NCI-H82 (cell line): Measurements from ENCODE around the gene MAP3K4.

Experiments
- DNase-seq: peaks from one replicate; lab custom pipeline; 2025; lab: John Stamatoyannopoulos, UW

The MAP3K4 gene

GRCh38 chr6:161150136-161150535, 158.6 kb downstream of the MAP3K4 start:
- DNase-seq = no peak

DNA sequence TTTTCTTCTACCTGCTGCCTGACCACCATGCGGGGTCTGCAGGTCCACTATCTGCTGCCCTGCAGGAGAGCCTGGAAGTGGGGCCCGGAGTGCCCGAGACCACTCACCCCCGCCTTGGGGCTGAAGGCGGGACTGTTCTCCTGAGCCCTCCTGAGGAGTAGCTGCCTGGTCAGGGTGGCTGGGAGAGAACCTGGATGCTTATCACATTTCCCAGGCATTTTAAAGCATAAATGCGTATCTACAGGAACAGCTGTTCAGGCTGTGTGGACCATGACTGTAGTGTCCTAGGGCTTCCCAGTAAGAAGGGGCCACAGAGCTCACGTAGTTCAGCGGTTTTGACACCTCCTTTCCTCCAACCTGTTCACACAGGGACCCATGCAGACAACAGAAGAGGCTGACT, 159.0 kb downstream of the MAP3K4 start:
- DNase-seq = no peak

GRCh38 chr6:161151059-161151645, 159.6 kb downstream of the MAP3K4 start:
- DNase-seq = no peak

- DNase-seq = no peak
Observed at GRCh38 chr6:161151660-161152526, 160.3 kb downstream of the MAP3K4 start.

DNA sequence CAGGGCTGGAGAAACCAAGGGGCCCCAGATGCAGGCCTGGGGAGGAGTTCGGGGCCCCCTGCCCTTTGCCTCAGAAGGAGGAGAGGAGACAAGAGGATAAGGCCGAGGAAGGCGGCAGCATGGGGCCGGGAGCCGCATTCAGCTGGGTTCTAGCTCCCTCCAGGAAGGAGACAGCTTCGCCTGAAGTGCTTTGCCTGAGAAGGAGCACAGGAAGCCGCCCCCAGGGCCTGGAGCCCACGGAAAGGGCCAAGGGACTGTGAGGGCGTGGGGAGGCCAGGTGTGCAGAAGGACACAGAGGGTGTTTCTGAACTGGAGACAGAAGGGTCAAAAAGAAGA, 160.9 kb downstream of the MAP3K4 start:
- DNase-seq = no peak

DNA sequence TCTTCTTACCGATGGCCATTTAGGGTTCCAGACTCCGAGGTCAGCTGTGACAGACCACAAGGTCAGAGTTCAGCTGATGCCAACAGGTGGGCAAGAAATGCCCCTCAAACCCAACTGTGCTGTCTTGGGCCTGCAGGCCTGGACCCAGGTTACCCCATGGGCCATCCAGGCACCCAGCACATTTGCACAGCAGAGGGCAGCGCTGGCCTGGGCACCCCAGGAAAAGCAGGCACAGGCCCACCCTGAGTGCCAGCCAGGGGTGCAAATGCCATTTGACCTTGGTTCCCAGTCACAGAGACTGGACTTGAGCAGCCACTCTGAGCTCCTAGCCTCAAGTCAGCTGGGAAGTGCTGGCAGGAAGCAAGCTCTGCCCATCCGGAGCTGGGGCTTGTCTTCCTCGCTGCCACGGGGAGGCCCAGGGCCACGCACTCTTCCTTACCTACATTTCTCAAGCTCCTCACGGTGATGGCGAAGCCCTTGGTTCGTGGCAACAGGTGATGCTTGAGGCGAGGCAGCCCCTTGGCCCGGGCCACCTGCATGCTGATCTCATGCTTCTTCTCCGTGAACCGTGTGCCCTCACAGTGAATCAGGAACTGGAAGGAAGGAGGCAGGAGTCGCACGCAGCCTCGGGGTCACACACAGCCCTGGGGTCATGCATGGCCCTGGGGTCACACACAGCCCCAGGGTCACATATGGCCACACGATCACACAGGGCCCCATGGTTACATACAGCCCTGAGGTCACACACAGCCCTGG, 161.5 kb downstream of the MAP3K4 start:
- no peak for DNase-seq

DNA sequence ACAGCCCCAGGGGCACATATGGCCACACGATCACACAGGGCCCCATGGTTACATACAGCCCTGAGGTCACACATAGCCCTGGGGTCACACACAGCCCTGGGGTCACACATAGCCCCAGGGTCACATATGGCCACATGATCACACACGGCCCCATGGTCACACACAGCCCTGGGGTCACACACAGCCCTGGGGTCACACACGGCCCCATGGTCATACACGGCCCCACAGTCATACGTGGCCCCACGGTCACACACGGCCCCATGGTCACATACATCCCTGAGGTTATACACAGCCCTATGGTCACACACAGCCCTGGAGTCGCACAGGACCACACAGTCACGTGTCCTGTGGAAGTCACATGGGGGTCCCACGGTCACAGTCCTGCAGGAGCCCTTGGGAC, 162.2 kb downstream of the MAP3K4 start:
- no peak for DNase-seq

DNA sequence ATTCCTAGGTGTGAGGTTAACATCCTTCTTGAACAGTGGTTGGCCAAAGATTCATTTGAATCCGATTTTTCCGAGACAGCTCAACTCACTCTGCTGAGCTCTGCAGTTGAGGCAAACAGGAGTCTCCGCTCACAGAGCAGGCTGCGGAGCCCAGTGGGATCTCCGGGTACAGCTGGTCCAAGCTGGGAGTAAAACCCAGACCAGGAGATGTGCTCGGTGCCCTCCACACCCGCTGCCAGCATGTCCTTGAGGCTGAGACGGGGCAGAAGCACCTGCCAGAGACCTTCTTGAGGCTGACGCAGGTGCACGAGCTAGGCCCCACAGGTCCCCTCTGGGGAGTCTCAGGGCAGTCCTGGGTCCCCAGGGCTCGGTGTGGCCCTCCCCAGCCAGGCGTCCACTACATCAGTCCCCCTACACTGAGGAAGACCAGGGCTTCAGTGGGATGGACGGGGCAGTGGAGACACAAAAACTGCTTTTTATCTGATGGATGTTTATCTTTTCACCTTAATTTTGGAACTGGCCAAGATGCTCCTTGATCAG, 163.3 kb downstream of the MAP3K4 start:
- no peak for DNase-seq

DNA sequence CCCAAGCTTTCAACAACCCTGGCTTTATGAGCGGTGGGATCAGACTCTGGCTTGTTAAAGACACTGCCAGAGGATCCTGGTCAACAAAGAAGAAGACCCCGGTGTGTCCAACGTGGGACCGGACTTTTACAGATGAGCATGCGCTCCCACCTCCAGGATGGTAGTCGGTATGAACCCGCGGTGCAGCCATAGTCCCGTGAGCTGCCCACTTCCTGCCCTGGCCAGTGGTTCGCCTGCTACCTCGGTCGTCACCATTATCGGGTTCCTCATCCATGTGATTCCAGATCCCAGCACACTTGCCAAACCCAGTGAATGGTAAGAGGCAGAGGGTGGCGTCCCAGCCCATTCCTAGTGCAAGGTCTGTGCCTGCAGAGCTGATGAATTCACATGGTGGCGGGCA, 169.6 kb downstream of the MAP3K4 start:
- DNase-seq = no peak

GRCh38 chr6:161161889-161162624, 170.5 kb downstream of the MAP3K4 start:
- DNase-seq = no peak

GRCh38 chr6:161162722-161163121, 171.2 kb downstream of the MAP3K4 start:
- DNase-seq = no peak

DNA sequence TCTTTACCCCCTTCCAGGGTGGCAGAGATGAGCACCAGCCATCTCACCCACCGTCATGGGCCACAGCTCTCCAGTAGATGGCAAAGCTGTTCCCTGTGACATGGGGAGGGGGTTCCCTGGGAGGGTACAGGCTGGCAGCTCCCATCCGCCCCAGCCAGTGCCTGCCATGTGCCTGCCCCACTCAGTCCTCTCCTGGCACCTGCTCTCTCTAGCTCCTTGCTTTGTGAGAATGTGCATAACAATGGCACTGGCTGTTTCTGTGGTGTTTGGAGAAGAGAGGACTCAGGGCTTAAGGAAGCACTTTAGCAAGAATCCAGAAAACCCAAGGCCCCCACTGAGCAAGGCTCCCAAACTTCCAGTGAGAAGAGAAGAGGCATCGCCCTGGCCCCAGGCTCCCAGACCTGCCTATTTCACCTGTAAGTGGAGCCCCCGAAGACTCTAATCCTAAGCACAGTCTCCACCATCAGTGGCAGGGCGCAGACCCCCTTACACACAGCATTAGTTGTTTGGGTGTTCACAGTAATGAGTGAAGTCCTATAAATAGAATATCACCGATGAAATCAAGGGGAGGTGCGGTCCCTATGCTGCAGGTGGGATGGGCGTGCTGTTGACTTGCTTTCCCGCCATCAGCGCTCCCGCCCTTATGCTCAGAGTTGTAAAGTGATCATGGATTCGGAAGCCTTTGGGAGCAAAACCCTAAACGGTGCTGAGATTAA, 172.1 kb downstream of the MAP3K4 start:
- no peak for DNase-seq

DNA sequence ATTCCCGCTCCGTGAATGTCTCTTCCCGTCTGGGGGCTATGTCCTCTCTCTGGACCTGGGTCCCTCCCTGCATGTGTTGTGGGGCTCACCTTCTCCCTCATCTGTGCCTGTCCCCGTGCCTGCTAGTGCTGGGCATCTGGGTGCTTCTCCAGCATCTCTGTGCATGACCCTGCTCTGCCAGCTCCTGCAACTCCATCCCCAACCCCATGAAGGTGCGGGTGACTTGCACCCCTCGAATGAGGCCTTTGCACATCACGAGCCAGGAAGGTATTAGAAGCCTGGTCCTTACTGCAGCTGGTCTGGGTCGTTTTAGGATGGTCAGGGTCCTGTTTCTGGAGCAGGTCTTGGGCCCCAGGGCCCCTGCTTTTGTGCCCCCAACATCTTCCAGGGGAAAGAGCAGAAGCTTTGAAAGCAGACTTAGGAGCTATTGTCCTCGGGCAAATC, 172.6 kb downstream of the MAP3K4 start:
- no peak for DNase-seq

DNA sequence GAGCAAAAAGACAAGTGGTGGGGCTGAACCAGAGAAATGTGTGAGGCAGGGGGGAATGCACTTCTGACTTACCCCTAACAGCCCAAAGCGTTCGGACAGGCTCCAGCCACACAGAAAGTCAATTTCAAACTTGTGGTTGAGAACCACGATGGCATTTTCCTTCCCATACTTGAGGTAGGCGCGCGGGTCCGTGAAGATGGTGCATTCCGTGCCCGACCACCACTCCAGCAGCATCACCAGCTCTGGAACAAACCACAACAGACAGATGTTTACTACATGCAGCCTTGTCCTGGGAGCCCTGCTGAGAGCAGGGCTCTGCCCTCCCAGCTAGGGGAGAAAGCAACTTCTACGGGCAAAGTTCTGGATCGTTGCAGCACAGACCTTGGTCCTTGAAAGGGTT, 174.6 kb downstream of the MAP3K4 start:
- no peak for DNase-seq

DNA sequence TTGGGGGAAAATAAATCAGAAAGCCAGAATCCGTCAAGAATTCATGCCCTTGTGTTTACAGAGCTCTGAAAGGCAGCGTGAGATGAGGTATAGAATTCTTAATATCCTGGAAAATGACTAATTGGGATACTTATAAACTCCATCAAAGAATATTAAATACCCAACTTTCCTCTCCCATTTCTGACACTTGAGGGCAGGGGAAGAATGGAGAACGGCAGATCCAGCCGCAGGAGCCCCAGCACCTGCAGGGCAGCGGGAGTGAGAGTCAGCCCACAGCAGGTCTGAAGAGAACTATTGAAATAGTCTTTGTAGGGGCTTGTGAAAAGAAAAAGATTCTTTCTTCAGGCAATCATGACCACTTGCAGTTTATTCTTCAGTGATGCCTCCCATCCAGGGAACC, 175.1 kb downstream of the MAP3K4 start:
- no peak for DNase-seq
